ENCODE results near the gene HPGDS.
"Not testable (repeated sequence)": the region's sequence is repeated elsewhere in the genome, so short reads cannot be mapped to it uniquely, and the experiment has no call there.

HPGDS gene

DNA sequence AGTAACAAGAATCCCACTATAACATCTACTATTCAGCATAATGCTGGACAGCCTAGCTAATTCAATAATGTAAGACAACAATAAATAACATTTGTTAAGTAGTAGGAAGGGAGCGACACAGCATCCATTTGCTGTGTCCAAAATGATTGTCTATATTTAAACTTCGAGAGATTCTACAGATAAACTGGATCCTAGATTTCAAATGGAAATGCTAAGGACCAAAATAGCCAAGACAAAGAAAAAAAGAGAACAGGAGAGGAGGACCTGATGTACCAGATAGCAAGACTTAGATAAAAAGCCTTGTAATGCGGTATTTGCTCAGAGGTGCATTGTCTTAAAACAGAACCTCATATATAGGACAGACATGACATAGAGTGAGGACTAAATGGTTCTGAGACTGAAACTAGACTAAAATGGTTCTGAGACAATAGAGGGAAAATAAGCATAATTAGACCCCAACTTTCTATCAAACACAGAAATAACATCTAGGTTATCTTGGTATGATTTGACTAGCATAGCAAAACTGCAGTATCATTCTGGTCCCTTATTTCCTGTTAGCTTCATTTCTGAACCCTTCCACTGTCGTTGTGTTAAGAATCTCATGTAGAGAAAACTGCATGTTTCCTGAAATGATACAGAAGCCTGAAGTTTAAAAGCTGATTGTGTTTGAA is 3.8 kb downstream of the HPGDS start:
- Histone ChIP-seq H3K9ac (ENCODE audit: insufficient read length, low read depth) (no peak overlapping the region), H3K4me3 (ENCODE audit: insufficient read length, low read depth) (no peak overlapping the region), H3K36me3 (ENCODE audit: insufficient read depth, insufficient read length, low read length) (no peaks in the 10 kb centered on the region), H3K27me3 (ENCODE audit: insufficient read depth, insufficient read length) (no peaks in the 10 kb centered on the region), H3K9me3 (ENCODE audit: insufficient read depth, low read length) (no peaks in the 10 kb centered on the region), H3K4me1 (ENCODE audit: insufficient read depth, insufficient read length) (no peaks in the 10 kb centered on the region)
- DNase-seq (ENCODE audit: low read depth, low spot score): no peak
- TF ChIP-seq ZNF274 (IDR thresholded peaks at IDR 0.05; ENCODE audit: low read depth, low read length) (no peak), SUZ12 (IDR thresholded peaks at IDR 0.05; ENCODE audit: extremely low read depth, insufficient read depth, insufficient read length) (no peak), YY1 (IDR thresholded peaks at IDR 0.05; ENCODE audit: insufficient read depth, insufficient read length) (no peak)

DNA sequence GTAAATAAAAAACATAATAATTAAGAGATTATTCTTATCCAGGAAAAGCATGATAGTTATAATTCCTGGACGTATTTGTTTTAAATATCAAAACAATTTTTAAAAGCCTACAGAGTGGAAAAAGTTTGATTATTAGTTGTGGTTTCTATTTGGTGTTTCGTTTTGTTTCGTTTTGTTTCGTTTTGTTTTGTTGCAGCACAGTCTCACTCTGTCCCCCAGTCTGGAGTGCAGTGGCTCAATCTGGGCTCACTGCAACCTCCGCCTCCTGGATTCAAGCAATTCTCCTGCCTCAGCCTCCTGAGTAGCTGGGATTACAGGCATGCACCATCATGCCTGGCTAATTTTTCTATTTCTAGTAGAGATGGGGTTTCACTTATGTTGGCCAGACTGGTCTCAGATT is 5.8 kb downstream of the HPGDS start:
- not testable (repeated sequence) for H3K36me3 ChIP-seq (ENCODE audit: insufficient read depth, insufficient read length, low read length); H3K9me3 ChIP-seq (ENCODE audit: insufficient read depth, low read length); DNase-seq (ENCODE audit: low read depth, low spot score); H3K4me3 ChIP-seq (ENCODE audit: insufficient read length, low read depth); H3K27me3 ChIP-seq (ENCODE audit: insufficient read depth, insufficient read length); H3K9ac ChIP-seq (ENCODE audit: insufficient read length, low read depth); H3K4me1 ChIP-seq (ENCODE audit: insufficient read depth, insufficient read length)

DNA sequence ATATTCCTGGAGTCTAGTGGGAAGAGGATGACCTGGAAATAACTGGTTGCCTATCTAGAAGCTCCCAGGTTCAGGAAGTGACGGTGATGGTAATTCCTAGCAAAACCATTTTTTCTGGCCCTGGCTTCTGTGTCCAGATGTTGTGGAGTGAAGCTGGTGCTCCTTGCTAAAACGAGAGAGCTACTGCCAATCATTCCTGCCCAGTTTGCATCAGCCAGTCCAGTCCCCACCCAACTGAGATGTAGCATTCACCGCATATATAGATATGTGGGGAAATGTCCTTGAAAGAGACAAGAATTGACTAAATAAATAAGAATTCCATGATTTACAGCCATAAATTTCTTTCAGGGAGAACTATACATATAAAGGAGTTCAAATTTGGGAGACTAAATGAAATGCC is 6.3 kb downstream of the HPGDS start:
- Histone ChIP-seq H3K4me3 (ENCODE audit: insufficient read length, low read depth) (no peak overlapping the region), H3K9me3 (ENCODE audit: insufficient read depth, low read length) (no peaks in the 10 kb centered on the region), H3K9ac (ENCODE audit: insufficient read length, low read depth) (no peak overlapping the region), H3K36me3 (ENCODE audit: insufficient read depth, insufficient read length, low read length) (no peaks in the 10 kb centered on the region), H3K4me1 (ENCODE audit: insufficient read depth, insufficient read length) (no peaks in the 10 kb centered on the region), H3K27me3 (ENCODE audit: insufficient read depth, insufficient read length) (no peaks in the 10 kb centered on the region)
- DNase-seq (ENCODE audit: low read depth, low spot score): no peak
- TF ChIP-seq ZNF274 (IDR thresholded peaks at IDR 0.05; ENCODE audit: low read depth, low read length): no peak
- TF ChIP-seq SUZ12 (IDR thresholded peaks at IDR 0.05; ENCODE audit: extremely low read depth, insufficient read depth, insufficient read length): no peak
- TF ChIP-seq YY1 (IDR thresholded peaks at IDR 0.05; ENCODE audit: insufficient read depth, insufficient read length): no peak

DNA sequence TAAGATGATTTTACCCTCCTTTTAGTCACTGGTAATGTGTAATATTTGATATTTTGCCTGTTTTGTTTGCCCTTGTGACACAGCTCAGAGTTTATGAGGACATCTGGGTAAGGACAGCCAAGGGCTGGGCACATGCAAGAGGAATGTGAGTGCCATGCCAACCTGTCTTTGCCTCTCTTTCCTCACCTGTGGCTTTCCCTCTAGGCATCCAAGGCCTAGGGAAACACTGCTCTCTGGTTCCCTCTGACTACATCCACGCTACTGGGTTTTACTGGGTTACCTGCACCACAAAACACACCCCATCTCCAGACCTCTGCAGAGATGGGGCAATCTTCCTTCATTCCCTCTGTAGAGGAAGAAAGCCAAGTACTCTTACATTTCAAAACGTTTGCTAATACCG is 7.7 kb downstream of the HPGDS start:
- no peak for DNase-seq (ENCODE audit: low read depth, low spot score)
- Histone ChIP-seq H3K4me1 (ENCODE audit: insufficient read depth, insufficient read length) (no peaks in the 10 kb centered on the region), H3K4me3 (ENCODE audit: insufficient read length, low read depth) (no peak overlapping the region), H3K36me3 (ENCODE audit: insufficient read depth, insufficient read length, low read length) (no peaks in the 10 kb centered on the region), H3K9ac (ENCODE audit: insufficient read length, low read depth) (no peak overlapping the region), H3K27me3 (ENCODE audit: insufficient read depth, insufficient read length) (no peaks in the 10 kb centered on the region), H3K9me3 (ENCODE audit: insufficient read depth, low read length) (no peaks in the 10 kb centered on the region)
- TF ChIP-seq SUZ12 (IDR thresholded peaks at IDR 0.05; ENCODE audit: extremely low read depth, insufficient read depth, insufficient read length): no peak
- no peak for TF ChIP-seq ZNF274 (IDR thresholded peaks at IDR 0.05; ENCODE audit: low read depth, low read length)
- TF ChIP-seq YY1 (IDR thresholded peaks at IDR 0.05; ENCODE audit: insufficient read depth, insufficient read length): no peak

DNA sequence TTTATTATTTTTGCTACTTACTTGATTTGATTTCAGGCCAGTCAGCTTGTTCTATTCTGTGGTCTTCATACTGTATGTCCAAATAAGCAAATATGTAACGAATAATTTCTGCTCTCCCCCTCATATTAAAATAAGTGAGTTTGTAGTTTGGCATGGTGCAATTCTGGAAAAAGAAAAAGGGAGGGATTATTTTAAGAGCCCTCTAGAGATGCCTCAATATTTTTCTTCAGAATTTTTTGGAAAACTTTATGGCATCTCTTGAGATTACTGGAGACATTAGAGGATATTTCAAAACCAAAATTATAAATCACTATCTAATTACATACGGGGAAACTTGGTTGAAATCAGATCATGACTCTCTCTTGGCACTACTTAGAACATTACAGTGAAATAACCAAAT is 8.2 kb downstream of the HPGDS start:
- no peak for DNase-seq (ENCODE audit: low read depth, low spot score)
- Histone ChIP-seq H3K4me1 (ENCODE audit: insufficient read depth, insufficient read length) (no peaks in the 10 kb centered on the region), H3K36me3 (ENCODE audit: insufficient read depth, insufficient read length, low read length) (no peaks in the 10 kb centered on the region), H3K4me3 (ENCODE audit: insufficient read length, low read depth) (no peak overlapping the region), H3K9ac (ENCODE audit: insufficient read length, low read depth) (no peak overlapping the region), H3K9me3 (ENCODE audit: insufficient read depth, low read length) (no peaks in the 10 kb centered on the region), H3K27me3 (ENCODE audit: insufficient read depth, insufficient read length) (no peaks in the 10 kb centered on the region)
- no peak for TF ChIP-seq ZNF274 (IDR thresholded peaks at IDR 0.05; ENCODE audit: low read depth, low read length)
- TF ChIP-seq YY1 (IDR thresholded peaks at IDR 0.05; ENCODE audit: insufficient read depth, insufficient read length): no peak
- no peak for TF ChIP-seq SUZ12 (IDR thresholded peaks at IDR 0.05; ENCODE audit: extremely low read depth, insufficient read depth, insufficient read length)

DNA sequence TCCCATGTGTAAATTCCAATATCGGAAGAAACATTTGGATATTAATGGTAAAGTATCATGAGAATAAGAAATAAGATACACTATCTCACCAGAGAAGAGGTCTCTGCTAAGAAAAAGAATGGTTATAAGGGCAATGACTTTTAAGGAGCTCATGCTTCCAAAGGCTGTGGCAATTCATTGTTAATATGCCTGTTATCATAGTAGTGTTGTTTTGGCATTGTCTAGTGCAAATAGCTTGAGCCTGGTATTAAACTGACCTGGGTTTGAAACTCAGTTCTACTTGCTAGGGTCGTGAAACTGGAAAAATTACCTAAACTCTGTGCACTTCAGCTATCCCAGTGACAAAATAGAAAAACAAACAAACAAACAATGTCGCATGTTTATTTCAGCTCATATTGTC is 8.8 kb downstream of the HPGDS start:
- Histone ChIP-seq H3K4me3 (ENCODE audit: insufficient read length, low read depth) (no peak overlapping the region), H3K4me1 (ENCODE audit: insufficient read depth, insufficient read length) (no peaks in the 10 kb centered on the region), H3K9me3 (ENCODE audit: insufficient read depth, low read length) (no peaks in the 10 kb centered on the region), H3K27me3 (ENCODE audit: insufficient read depth, insufficient read length) (no peaks in the 10 kb centered on the region), H3K9ac (ENCODE audit: insufficient read length, low read depth) (no peak overlapping the region), H3K36me3 (ENCODE audit: insufficient read depth, insufficient read length, low read length) (no peaks in the 10 kb centered on the region)
- TF ChIP-seq SUZ12 (IDR thresholded peaks at IDR 0.05; ENCODE audit: extremely low read depth, insufficient read depth, insufficient read length): no peak
- no peak for TF ChIP-seq ZNF274 (IDR thresholded peaks at IDR 0.05; ENCODE audit: low read depth, low read length)
- no peak for TF ChIP-seq YY1 (IDR thresholded peaks at IDR 0.05; ENCODE audit: insufficient read depth, insufficient read length)
- no peak for DNase-seq (ENCODE audit: low read depth, low spot score)

DNA sequence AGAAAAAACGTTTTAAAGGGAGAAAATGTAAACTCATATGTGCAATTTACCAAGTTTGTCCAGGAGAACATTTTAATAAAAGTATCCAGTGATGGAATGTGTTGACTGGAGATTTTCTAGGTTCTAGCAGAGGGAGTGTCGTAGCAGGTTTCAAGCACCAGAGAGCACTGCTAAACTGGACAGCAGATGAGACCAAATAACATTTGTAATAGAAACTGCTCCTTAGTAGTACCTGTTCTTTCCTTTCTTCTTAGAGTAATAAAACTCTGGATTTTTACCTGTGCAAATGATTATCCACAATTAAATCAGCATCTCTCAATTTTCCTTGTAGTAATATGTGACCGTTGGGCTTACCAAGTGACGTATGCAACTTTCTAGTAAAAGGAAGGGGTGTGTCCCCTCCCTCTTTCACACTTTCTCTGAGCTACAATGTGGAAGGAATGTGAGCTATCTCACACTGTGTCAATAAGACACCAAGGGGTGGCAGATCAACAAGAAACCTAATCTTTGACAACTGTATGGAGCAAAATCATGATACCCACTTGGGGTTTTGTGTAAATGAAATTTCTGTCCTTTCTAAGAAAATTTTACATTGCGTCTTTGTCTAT is 9.5 kb downstream of the HPGDS start:
- DNase-seq (ENCODE audit: low read depth, low spot score): peak; percentile 11
- H3K27me3 ChIP-seq (ENCODE audit: insufficient read depth, insufficient read length): no peaks in the 10 kb centered on the region
- no peaks in the 10 kb centered on the region for H3K36me3 ChIP-seq (ENCODE audit: insufficient read depth, insufficient read length, low read length)
- H3K9ac ChIP-seq (ENCODE audit: insufficient read length, low read depth): no peak overlapping the region
- no peak for TF ChIP-seq SUZ12 (IDR thresholded peaks at IDR 0.05; ENCODE audit: extremely low read depth, insufficient read depth, insufficient read length)
- TF ChIP-seq ZNF274 (IDR thresholded peaks at IDR 0.05; ENCODE audit: low read depth, low read length): no peak
- TF ChIP-seq YY1 (IDR thresholded peaks at IDR 0.05; ENCODE audit: insufficient read depth, insufficient read length): no peak
- no peaks in the 10 kb centered on the region for H3K4me1 ChIP-seq (ENCODE audit: insufficient read depth, insufficient read length)
- no peaks in the 10 kb centered on the region for H3K9me3 ChIP-seq (ENCODE audit: insufficient read depth, low read length)
- H3K4me3 ChIP-seq (ENCODE audit: insufficient read length, low read depth): no peak overlapping the region
